Activated CD4-positive, alpha-beta T cell treated with anti-CD3 and anti-CD28 coated beads, Interleukin-10, Interleukin-2, amounts not matched to agents 100 ng/mL and 50 ng/mL, durations not matched to agents 16 hours and 8 hours (primary cell): ENCODE data around the gene SGCA.
A peak's percentile ranks its signal among the peaks of the same experiment; 100 is the strongest.

Source experiments
- DNase-seq: peaks from one replicate; pipeline ENCODE4 v3.0.0-alpha.2; 2020

SGCA gene

DNA sequence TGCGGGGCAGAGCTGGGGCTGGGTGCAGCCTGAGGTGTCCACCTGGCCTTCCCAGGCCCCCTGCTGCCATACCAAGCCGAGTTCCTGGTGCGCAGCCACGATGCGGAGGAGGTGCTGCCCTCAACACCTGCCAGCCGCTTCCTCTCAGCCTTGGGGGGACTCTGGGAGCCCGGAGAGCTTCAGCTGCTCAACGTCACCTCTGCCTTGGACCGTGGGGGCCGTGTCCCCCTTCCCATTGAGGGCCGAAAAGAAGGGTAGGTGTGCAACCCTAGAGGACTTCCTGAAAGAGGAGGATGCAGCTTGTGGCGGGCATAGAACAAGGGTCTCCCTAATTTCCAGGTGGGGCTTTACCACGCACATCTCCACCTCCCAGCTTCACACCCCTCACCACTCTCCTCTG, 2.5 kb downstream of the SGCA start:
- DNase-seq: no peak

DNA sequence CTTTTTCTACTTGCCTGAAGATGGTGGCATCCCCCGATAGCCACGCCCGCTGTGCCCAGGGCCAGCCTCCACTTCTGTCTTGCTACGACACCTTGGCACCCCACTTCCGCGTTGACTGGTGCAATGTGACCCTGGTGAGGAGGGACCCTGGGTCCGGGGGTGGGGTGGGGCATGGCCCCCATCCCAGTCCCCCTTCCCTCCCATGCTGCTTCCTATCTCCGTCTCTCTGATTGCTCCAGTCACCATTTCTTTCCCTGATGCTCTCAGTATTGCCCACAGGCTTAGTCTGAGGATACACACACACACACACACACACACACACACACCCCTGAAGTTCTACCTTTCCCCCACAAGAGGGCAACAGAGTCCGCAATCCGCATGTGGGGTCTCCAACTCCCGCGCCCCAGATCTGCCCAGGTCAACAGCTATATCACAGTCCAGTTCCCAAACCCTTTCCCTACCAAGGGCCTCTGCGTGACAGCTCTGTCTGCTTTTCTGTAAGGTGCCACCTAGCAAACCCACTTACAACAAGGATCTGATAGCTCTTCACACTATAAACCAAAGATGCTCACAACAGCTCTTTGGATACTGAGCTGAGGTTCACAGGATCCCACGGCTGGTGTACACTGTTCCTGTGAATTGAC, 3.4 kb downstream of the SGCA start:
- peak; percentile 62 for DNase-seq

DNA sequence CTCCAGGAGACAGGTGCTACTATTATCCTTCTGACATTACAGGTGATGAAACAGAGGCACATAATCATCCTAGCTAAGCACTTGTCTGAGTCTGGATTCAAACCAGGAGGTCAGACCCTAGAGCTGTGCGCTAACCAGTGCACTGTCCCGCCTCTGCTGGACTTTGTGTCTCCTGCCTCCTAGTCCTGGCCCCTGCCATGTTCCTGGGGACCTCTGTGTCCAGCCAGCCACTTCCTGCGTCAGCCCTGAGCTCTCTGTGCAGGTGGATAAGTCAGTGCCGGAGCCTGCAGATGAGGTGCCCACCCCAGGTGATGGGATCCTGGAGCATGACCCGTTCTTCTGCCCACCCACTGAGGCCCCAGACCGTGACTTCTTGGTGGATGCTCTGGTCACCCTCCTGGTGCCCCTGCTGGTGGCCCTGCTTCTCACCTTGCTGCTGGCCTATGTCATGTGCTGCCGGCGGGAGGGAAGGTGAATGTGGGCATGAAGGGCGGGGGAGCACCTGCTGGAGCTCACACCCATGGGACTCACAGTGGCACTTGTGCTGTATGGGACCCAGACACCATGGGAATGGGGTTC, 4.2 kb downstream of the SGCA start:
- no peak for DNase-seq

DNA sequence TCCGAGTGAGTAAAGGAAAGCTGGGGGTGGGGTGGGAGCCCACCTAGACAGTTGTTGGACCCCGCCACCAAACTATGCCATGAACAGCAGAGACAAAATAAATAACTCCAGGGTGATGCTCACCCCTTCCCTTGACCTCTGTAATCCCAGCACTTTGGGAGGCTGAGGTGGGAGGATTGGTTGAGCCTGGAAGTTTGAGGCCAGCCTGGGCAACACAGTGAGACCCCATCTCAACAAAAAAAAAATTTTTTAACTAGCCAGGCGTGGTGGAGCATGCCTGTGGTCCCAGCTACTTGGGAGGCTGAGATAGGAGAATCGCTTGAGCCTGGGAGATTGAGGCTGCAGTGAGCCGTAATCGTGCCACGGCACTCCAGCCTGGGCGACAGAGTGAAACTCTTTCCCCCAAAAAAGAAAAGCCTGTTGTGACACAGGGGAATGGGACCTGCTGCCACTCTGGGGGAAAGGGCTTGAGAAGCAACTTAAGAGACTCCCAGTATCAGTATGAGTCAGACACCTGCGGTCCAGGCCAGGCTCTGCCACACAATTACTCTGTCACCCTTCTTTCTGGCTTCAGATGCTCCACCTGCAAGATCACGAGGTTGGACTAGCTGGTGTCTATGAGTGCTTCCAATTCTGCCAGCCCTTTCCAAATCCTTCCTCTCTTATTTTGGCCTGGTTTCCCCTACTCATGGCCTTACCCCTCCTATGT, 5.0 kb downstream of the SGCA start:
- peak; percentile 69 for DNase-seq

DNA sequence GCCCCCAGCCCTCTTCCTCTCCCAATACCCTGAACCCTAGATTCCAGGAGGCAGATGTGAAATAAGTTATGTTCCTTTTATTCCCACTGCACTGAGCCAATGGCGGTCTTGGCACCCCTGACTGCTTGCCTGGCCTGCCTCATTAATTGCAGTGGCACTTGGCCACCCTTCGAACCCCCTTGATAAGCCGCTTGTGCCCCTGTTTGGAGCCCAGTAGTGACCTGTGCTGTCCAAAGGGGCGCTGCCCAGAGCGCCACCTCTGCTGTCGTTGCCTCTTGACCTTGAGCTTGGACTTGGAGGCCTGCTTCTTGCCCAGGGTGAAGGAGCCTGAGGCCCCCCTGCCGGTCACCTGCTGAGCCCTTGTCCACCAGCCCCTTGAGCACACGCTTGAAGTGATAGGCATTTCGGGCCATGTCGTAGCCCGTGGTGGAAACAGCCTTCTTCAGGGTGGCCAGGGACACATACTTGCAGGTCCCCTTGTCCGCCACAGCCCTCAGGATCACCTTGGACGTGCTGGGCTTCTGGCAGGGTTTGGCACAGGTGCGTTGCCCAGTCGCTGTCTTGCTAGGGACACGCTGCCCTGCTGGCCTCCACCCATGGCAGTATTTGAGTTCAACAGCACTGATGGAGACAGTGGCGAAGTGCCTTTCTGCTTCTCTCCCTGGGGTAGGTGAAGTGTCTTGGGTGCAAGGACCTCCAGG, 5.7 kb downstream of the SGCA start:
- DNase-seq: no peak

DNA sequence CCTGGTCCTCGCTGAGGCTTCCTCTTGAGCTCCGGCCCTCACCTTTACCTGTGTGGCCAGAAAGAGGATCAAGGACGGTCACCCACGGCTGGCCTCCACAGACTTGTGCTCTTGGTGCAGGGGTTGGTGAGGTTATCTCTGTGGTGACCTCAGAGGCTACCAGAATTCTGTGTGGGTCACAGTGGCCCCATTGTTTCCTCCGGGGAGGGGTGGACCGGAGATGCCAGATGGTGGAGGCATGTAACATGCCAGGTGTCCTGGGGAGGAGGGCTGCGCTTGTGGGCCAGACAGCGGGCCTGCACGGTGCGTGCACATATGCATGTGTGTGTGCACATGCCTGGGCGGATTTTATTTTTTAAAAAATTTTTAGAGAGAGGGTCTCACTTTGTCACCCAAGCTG, 6.3 kb downstream of the SGCA start:
- no peak for DNase-seq

DNA sequence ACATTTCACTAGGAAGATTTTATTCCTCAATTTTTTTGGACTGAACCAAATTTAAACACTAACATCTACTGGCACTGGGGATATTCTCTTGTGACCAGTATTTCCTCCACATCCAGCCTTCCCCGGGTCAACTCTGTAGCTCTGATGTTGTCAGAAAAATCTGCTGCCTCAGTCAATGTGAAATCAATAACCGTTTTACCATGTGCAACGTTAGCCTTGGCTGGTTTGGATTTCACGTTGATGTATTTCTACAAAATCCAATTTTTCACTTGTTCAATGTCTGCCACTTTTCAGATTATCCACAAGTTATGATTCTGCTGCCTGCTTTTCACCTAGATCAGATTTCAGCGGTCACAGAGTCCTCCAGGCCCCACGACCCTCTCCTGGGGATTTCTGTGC, 7.1 kb downstream of the SGCA start:
- no peak for DNase-seq

DNA sequence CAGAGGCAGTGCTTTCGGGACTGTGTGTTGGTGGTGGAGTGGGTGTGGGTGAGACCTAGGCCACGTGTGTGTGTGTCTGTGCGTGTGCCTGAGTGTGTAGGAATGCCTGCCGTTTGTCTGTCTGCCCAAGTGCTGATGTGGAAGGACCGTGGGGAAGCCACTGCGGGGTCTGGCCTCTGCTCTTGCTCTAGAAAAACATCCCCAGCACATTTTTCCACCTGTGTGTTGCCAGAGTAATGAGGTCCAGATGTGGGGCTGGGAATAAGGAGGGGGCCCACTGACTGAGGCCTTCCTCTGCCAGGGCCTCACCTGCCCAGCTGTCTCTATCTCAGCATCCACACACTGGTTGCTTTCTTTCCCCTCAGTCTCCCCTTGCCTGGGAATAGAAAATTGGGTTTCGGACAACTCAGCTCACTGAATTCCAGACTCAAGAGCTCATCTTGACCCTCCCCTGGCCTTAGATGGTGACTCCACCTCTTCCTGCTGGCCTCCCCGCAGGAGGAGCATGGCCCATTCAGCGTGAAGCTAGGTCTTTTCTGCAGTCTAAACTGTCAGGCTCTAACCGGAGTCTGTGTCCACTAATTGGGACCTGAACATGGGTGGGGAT, 7.6 kb downstream of the SGCA start:
- no peak for DNase-seq

DNA sequence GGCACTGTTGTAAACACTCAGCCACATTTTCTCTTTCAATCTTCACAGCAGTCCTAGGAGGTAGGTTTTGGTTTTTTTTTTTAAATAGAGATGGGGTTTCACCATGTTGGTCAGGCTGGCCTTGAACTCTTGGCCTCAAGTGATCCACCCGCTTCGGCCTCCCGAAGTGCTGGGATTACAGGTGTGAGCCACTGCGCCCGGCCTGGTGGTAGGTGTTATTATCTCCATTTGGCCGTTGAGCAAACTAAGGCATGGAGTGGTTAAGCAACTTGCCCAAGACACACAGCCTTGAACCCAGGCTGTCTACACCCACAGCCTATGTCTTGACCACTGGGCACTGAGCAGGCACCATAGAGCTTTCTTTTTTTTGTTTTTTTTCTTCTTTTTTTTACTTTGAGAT, 8.6 kb downstream of the SGCA start:
- no peak for DNase-seq

DNA sequence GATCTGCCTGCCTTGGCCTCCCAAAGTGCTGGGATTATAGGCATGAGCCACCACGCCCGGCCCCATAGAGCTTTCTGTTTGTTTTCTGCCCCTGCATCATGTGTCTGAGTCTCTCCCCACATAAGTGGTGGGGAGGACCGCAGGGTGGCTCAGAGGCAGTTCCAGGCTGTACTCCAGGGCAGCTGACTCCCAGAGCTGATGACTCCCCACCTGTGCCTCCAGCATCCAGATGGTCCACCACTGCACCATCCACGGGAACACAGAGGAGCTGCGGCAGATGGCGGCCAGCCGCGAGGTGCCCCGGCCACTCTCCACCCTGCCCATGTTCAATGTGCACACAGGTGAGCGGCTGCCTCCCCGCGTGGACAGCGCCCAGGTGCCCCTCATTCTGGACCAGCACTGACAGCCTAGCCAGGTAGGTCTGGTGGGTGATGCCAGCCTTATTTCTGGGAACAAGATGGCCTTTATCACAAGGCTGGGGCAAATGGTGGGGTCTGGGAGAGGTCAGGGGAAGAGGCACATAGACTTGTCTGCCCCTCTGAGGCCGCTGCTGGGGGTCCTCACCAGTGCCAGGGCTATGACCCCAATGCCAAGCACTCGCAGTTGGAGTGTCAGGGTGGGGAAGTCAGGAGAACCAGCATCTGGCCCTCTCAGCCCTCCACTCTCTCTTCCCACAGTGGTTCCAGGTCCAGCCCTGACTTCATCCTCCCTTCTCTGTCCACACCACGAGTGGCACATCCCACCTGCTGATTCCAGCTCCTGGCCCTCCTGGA, 9.4 kb downstream of the SGCA start:
- DNase-seq: no peak

DNA sequence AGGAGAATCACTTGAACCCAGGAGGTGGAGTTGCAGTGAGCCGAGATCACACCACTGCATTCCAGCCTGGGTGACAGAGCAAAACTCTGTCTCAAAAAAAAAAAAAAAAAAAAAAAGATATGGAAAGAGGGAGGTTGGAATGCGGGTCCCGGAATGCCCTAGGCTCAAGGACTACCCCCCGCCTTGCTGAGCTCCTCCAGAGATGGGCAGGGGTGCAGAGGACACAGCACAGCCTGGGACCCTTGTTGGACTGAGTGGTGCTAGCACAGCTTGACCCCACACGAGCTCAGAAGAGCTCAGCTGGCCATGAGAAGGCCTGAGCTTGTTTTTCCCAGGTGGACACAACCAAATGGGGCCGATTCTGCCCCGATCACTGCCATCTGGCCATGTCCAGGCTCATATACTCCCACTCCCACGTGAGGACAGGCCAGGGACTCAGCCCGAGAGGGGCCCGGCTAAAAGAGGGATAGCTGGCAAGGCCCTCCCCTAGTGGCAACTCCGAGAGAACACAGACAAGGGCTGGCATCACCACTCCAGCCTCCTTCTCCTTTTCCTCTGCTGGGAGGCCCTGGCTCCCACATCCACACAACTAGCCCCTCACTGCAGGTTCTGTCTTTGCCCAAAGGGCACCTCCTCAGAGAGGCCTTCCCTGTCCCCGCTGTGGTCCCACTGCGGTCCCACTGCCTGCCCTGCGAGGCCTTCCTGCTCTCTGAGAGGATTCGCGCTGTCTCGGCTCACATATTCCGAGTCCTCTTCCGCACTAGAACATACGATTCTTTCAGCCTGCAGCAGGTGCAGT, 11.0 kb downstream of the SGCA start:
- DNase-seq: no peak

DNA sequence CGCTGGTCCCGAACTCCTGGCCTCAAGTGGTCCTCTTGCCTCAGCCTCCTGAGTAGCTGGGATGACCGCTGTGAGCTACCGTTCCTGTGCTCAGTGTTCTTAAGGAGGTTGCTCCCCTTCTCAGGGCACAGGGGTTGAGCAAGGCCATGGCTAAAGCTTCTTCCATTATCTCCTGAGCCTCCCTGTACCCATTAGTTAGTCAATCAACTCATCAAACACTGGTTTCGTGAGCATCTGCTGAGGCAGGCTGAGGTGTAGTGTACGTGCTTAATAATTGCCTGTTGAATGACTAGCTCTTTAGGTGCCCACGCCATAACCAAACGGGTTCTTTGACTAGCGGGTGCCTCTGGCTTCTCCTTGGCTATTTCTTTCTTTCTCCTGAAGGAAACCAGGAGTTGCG, 11.7 kb downstream of the SGCA start:
- DNase-seq: no peak

DNA sequence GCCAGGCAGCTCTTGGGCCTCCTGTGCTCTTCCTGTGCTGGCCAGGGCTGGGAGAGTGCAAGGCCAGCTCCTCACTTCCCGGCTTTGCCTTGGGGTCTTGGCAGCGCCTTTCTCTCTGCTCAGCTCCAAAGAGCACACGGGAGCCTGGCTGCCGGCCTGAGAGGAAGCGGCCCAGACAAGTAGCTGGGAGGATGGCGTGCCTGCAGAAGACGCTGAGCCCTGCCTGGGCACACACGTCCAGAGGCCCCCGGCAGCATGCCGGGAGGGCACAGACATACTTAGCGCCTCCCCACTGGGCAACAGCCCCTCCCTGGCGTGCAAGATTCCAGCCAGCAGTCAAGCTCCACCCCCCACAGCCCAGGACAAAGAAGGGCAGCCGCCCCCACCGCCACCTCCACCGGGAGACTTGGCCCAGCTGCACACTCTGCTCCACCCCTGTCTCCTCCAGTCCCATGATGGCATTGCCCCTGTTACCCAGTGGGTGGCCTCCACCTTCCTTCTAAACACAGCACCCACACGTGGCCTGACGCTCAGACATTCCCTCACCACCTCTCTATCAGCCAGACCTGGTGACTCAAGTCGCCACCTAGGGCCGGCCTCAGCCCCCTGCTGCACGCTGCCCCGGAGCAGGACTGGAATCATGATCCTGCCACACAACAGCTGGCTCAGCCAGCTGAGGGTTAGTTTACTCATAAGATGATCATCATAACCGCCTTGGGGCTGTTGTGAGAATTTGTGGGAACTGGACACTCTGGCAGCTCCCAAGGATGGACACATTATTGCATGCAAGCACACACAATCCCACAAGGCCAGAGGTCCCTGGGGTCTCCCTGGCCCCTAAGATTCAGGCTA, 12.4 kb downstream of the SGCA start:
- DNase-seq: peak; percentile 57

DNA sequence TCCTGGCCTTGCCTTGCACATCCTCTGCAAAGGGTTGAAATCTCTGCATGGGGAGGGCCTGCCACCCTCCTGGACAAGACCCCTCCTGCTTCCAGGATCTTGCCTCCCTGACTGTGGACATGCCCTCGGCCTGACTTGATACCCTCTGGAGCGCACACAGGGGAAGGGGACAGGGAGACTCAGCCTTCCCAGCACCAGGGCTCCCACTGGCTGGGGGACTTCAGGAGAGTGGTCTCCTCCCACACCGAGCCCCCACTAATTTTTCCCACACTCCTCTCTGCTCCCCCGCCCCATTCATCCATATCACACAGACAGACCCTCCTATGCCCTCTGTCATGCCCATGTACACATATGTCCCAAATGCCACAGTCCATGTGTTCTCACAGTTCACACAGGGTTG, 14.3 kb downstream of the SGCA start:
- no peak for DNase-seq

DNA sequence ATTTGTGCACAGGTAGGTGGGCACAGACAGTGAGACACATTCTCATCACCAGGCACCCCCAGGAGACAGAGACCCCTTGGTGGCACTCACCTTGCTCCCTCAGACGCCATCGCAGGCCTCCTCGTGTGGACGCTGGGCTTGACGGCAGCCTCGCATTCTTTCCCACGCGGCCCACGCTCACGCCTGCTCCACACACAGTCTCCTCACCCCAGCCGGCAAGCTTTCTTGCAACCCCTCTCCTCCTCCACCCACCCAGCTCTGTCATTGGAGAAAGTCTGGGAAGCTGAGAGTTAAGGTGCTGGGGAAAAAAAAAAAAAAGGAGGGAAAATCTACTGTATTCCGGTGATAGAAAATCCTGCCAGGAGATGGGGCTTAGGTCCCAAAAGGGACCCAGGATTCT, 14.8 kb downstream of the SGCA start:
- no peak for DNase-seq

DNA sequence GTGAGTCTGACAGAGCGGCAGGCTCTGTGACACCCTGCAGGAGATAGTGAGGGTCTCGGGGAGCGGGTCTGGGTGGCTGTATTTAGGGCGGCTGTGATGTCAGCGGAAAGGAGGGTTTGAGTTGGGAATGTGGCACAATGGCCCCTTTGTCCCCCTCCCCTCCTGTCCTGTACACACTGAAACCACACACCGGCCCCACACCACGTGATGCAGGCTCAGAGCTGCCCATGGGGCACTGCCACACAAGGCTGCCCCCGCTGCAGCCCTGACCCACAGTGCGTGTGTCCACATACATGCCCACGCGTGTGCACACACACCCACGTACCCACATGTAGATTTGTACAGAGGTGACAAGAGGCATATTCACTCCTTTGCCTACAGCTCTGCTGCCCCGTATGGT, 15.3 kb downstream of the SGCA start:
- no peak for DNase-seq

DNA sequence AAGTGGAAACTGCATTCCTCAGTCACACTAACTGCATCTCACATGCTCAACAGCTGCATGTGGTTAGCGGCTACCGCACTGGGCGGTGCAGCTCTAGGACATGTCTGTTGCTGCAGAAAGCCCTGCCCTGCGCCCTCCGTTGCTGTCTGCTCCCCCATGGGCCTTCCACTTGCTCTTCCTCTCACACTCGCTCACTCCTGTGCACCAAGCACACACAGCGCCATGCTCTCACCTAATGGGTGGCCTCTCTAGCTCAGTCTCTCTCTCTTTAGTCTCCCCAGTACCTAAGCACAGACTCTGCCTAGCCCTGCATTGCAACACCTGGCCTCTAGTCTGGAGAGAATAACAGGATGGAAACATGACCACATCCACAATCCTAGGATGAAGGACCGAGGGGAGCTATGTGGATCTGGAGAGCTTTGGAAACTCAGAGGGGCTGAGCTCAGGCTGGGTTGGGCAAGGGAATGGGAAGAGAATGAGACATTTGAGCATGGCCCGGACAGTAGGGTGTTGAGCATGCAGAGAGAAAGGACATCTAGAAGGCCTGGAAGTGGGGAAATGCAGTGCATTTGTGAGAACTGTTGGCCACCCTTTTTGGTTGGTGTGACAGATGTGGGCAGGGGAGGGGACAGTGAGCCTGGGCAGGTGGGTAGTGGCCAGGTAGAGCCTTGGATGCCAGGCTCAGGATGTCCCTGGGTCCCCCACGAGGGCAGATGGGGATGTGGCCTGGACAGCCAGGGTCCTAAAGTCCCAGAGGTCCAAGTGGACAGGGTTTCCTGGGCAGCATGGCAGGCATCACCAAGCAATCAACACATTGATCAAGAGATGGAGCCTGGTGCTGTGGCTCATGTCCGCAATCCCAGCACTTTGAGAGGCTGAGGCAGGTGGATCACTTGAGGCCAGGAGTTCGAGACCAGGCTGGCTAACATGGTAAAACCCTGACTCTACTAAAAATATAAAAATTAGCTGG, 16.1 kb downstream of the SGCA start:
- no peak for DNase-seq

DNA sequence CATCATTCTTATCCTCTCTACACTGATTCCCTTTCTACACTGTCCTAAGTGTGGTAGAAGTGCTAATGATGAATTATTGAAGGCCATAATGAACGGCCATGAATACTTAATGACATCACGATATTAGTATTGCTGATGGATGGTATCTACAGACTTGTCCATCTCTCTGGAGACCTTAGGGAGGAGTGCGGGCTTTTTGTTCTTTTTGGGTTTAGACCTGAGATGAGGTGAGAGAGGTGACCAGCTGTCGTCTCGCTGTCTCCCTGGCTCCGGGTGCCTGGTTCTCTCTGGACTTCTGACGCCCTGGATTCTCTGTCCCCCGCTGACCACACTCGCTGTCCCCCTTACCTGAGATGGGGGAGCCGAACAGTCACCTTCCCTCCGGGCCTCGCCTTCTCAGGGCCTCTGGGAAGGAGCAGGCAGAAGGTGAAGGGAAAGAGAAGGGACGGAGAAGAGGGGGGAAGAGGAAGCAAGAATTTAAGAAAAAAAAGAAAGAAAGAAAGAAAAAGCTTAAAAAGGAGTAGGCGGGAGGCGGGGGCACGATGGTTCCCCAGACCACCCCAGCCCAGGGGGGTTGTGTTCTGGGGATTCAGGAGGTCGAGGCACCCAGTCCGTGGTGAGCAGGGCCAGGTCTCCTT, 17.1 kb downstream of the SGCA start:
- no peak for DNase-seq

DNA sequence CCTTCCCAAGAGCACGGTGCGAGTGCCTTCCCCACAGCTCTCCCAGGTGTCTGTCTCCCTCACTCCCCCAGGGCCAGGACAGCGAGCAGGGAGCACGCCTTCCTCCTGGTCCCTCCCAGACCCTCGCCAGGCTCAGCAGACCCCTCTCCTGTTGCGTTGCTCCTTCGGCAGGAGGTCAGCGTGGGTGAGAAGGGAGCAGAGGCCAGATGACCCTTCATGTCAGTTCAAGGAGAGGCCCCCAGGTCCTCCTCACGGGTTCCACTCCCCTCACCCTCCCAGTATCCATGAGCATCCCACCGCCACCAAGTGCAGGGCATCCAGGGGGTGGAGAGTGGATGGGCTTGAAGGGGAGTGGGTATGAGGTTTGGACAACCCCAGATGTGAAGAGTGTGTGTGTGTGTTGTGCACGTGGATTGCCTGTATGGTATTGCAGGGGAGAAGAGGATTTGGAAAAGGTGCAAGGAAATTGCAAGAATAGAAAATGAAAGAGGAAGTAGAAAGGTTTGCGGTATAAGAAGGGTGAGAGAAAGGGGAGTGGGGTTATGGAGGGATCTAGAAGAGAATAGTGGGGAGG, 17.7 kb downstream of the SGCA start:
- DNase-seq: no peak
